HG03095 (cell line): ENCODE data around the gene EMILIN1.
"Not testable (repeated sequence)": the region's sequence is repeated elsewhere in the genome, so short reads cannot be mapped to it uniquely, and the experiment has no call there.

ENCODE experiments used
- ATAC-seq: cut with Tn5 transposase; IDR thresholded peaks from one replicate; pipeline ENCODE4 v1.9.1; 2021; ENCODE audit warnings: moderate library complexity; ENCODE audit not compliant: unreplicated experiment

EMILIN1 gene

DNA sequence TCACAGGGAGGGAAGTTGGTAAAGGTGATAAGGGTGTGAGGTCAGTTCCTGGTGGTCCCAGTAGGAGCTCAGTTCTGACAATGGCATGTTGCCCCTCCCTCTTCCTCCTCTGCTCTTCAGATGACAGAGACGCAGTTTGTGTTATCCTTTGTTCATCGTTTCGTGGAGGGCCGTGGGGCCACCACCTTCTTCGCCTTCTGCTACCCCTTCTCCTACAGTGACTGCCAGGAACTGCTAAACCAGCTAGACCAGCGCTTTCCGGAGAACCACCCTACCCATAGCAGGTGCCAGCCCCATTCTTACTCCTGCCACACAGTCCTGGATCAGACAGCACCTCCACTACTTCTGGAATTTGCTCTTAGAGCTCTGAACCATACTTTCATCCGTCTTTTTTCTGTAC lies 24.6 kb upstream of the EMILIN1 start:
- ATAC-seq, result no peak

DNA sequence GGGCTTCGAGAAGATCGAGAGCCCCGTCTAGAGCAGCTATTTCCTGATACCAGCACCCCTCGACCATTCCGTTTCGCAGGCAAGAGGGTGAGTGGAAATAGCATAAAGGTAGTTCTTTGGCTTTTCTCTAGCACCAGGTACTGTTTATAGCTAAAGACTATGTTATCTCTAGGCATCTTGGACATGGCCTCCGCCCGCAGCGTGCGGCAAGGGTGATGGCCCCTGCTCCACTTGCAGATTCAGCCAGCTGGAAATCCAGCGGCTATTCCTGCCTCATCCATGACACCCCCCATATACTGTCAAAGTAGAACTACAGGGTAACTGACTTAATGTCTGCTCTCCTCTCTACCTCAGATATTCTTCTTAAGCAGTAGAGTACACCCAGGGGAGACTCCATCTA lies 23.7 kb upstream of the EMILIN1 start:
- ATAC-seq, result no peak

DNA sequence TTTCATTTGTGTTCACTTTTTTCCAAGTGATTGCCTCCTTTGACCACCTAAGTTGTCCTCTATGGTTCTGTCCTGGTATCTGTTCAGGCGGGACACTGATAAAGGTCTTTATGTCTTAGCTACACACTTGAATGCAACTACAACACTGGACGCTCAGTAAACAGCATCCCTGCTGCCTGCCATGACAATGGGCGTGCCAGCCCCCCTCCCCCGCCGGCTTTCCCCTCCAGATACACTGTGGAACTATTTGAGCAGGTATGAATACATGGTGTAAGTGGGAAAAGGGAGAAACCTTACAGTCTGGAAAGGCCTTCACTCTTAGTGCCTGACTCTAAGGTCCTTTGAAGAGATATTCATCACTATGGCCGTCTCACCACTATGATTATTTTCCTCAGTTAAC lies 21.2 kb upstream of the EMILIN1 start:
- no peak for ATAC-seq

DNA sequence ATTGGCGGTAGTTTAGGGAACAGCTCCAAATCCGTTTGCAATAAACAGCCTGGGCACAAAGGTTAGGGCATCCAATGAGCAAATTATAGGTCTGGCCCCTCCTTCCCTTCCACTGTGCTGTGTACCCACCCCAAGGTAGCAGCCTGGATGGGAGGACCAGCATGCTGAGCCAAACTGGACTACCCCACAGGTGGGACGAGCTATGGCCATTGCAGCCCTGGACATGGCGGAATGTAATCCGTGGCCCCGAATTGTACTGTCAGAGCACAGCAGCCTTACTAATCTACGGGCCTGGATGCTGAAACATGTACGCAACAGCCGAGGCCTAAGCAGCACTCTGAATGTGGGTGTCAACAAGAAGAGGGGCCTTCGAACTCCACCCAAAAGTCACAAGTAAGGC lies 20.2 kb upstream of the EMILIN1 start:
- no peak for ATAC-seq

DNA sequence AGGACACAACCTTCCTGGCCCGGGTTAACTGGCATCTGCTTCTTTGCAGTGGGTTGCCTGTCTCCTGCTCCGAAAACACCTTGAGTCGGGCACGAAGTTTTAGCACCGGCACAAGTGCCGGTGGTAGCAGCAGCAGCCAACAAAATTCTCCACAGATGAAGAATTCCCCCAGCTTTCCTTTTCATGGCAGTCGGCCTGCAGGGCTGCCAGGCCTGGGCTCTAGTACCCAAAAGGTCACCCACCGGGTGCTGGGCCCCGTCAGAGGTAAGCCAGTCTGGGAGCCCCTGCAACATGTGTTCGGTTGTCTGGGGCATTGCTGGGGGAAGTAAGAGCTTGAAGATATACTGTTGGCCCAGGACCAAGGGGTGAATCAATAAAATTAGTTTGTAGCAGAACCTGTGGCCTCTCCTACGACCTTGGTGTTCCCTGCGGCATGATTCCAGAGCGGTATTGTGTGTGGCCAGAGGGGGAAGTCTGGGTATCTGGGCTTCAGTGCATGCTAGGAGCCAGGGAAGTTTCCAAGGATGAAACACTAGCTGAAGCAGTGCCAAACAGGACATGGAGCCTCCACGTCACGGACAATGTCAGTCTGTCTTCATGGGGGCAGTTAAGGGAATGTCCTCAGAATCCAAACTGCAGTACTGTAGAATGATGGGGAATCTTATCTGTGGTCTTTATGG lies 19.1 kb upstream of the EMILIN1 start:
- ATAC-seq, result no peak

DNA sequence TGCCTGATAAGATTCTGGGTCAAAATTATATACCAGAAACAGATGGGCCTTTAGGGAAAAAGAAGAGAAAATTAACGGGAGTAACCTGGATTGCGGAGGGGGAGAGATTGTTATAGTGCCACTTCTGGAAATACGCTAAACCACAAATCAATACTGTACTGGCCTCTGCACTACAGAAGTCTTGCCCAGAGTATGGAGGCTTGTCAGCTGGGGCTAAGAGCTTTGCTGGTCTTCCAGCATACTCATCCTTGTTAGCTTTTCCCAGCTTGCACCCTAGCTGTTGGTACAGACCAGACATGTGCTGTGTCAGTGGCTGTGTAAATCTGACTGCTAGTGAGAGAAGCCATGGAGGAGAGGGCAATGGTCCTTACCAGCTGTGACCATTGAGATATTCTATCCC lies 18.1 kb upstream of the EMILIN1 start:
- ATAC-seq, result no peak

DNA sequence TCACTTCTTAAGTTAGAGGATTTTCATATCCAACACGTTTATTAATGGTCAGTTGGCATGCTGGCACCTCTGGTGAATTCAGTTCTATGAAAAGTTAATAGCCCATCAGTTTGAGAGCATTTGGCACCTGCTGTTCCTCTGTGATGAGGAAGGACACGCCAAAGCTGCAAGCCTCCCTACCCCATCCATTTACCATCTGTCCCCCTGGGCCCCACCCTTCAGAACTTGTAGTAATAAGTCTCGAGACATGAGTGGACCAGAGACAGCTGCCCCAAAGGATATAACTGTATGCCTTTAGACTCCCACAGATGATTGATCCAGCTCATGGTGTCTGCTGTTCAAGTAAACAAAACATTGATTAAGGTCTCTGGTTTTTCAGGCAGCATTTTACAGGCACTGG lies 13.3 kb upstream of the EMILIN1 start:
- ATAC-seq, result no peak

DNA sequence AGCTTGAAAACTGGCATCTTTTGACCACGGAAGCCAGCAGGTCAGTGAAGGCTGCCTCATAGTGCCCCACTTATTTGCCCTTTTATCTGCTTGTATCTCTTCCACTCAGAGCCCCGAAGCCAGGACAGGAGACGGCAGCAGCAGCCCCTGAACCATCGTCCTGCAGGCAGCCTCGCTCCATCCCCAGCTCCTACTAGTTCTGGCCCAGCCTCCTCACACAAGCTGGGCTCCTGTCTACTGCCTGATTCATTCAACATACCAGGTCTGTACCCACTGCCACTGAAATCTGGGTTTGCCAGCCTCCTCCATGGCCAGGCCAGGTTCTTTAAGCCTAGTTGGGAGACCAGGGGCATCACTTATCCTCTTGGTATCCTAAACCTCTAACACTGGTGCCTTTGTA lies 11.0 kb upstream of the EMILIN1 start:
- ATAC-seq, result no peak

DNA sequence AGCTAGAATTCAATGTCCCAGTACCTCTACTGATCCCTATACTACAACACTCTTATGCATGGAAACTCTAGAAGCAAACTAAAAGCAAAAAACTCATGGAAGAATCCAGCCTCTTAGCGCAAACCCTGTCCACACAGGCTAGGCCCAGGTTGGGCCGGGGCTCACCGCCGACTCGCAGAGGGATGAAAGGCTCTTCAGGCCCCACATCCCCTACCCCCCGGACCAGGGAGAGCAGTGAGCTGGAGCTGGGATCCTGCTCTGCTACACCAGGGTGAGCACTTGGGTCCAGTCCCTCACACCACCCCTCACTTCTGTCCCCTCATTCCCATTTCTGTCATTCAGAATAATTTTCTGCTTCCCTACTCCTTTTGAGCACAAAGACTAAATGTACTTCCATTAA lies 9.0 kb upstream of the EMILIN1 start:
- ATAC-seq, result no peak

DNA sequence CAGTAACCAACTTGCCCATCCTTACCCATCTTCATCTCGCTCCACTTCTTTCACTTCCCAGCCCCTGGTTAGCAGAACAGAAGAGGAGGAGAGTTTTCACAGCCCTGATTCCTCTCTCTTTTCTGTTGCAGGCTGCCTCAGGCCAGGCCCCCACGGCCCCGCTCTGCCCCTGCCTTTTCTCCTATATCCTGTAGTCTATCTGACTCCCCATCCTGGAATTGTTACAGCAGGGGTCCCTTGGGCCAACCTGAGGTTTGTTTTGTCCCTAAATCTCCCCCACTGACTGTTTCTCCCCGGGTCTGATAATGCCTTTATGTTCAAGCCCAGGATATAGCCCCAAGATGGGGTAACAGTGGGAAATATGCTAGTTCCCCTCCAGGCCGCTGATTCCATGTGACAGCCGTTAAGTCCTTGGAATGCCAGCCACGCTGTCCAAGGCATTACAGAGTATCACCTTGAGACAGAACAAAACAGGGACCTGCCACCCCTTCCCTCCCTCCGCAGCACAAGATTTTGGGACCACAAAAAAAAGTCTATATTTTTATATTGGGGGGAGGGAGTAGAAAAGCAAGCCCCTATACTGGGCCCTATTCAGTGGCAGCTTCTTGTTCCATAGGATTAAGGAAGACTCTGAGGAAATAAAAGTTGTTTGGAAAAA lies 8.3 kb upstream of the EMILIN1 start:
- ATAC-seq, result no peak

DNA sequence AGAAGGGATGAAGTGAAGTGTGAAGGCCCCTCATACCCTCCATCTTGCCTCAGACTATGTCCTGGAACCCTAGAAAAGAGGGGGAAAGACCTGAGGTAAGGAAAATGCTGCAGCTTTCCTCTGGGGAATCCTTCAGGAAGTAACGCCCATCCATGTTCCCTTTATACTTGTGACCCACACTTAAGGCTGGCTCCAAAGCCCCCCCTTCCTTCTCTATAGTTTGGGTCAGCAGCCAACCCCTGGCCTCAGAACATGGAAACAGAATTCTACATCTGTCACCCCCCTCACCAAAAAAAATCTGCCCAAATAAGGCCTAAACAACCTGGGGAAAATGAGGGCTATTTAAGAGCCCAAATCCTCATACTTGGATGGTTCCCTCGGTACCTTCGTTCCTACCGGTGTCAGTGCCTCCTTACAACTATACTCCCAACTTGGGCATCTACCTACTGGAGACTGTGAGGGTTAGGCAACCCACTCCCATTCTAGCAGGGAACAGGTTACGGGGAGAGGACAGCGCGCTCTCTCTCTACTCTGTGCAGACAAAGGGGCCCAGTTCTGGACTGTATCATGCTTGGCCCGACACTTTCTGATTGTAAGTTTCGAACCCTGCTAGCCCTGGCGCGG lies 7.7 kb upstream of the EMILIN1 start:
- peak; percentile 3 for ATAC-seq

DNA sequence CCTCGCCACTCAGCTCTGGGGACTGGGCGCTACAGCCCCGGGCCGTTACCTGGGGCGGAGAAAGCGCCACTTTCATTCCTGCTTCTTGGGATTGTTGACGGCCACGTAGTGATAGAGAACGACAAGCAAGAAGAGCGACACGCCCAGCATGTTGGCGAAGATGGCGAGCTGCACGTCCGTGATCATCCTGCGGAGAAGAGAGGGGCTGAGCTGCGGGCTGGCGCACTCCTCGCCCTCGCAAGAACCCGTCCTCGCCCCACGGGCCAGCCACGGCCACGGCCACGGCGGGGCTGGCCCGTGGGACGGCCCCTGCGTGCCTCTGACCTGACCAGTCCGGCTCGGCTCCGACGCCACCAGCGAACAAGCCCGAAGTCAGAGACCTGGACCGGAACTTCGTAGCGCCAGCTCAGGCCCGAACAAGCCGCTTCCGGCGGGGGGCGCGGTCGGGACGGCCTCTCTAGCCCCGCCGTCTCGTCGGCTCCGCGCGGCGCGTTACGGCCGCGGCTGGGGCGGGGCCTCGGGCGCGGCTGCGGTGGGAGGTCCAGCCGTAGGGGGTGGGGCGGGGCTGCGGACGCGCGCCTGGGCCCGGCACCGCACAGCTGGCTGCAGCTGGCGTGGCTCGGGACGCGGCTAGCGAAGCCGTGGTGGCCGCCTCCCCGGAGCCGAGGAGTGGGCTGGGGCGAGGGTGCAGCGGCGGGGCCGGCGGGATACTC lies 7.0 kb upstream of the EMILIN1 start, which contains the start of gene OST4:
Gene OST4, minus strand, starts transcription at position 378 of the 713 bp plus-strand sequence.
- ATAC-seq, result peak; percentile 76

DNA sequence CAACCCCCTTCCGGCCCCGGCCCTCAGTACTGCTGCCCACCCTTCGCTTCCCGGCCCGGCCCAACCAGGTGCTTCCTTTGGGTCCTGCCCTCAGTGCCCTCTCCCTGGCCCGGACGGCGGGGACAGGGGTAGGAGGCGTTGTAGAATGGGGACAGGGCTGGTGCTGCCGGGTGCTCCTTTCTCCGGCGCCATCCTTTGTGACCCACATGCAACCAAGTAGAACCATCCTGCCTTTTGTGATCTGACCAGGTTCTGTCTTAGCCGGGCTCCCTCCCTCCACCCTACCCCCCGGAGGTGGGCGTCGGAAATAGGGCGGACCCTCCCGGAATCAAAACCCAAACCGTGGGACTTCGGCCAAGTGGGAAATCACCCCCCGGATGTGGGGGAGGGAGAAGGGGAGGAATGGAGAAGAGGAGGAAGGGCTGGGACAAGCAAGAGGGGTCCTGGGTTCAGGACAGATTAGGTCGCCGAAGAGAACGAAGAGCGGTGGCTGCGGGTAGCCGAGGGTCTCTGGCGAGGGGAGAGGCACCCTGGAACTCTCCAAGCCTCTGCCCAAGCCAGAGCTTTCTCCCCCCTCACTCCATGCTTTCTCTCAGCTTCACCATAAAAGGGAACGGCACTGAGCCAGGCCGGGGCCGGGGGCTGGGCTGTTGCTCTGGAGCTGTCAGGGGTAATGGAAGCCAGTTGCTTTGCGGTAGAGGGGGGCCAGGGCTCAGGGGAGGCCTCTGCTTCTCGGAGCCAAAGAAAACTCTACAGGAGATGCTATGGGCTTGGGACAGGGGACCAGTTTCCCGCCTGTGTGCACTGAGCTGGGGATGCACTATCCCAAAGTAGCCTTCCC lies 6.2 kb upstream of the EMILIN1 start:
- ATAC-seq, result no peak

DNA sequence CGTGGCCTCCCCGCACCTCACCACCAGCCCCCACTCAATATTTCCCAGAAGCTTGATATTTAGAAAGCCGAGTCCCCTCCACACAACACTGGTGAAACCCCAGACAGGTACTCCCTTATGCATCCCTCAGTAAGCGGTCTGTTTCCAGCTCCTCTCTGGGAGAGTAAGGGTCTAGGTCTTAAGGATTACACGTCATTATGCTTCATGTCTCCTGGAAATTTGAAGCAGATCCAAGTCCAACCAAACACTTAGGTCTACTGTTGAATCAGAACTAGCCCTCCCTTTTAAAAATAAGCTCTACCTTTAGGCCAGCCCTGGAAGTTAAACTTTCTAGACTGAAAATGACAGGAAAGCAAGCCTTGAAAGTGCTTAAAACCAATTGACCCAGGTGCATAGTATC lies 5.5 kb upstream of the EMILIN1 start:
- no peak for ATAC-seq

DNA sequence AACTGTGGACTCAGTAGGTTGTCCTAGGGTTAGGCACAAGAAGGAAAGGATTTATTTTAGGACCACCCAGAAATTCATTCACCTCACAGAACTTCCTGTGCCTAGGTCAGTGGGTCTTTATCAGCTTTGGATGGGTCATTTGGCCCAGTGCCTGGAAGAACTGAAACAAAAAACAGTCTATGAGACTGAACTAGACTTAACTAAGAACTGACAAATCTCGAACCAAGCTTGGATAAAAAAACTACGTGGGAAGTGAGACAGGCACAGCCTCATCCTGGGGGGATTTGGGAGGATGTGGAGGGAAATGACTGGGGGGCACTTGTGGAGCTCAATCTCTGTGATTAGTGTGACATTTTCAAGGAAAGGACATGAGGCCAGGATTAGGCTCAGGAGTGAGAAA lies 4.6 kb upstream of the EMILIN1 start:
- no peak for ATAC-seq

DNA sequence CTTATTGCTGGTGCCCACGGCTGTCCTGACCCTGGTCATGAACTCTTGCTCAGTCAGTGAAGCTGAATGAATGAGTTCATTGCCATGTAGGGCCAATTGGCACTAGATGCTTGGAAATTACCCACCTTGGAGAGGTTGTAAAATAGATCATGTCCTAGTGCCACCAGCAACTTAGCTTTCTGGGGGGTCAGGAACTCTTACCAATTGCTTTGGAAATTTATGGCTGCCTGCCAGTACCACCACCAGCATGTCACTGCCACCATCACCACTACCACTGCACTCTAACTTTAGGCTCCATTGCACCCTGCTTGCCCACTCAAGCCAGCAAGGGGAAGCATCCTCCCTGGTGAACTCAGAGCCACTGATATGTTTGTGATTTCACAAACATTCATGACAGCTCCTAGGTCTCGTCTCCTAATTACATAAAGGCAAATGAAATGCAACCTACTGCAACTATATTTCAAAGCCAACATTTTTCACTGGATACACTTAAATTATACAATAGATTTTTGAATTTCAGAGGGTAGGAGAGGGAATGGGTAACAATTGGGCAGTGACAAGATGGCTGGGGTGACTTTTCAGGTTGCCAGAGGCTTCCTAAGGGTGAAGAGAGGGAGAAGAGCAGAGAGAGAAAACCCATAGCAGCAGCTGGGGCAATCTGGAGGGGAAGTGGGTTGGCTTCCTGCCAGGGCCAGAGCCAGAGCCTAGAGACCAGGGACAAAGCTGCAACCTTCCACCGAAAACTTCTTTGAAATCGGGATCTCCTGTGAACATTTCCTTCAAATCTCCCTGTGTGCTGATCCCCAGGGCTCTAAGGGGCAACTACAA lies 3.5 kb upstream of the EMILIN1 start:
- ATAC-seq, result no peak

DNA sequence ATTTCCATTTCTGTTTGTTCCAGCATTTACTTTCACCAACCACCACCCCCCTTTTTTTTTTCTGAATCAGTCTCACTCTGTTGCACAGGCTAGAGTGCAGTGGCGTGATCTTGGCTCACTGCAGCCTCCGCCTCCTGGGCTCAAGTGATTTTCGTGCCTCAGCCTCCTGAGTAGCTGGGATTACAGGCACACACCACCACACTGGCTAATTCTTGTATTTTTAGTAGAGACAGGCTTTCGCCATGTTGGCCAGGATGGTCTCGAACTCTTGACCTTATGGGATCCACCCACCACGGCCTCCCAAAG lies 2.9 kb upstream of the EMILIN1 start:
- ATAC-seq, result not testable (repeated sequence)

DNA sequence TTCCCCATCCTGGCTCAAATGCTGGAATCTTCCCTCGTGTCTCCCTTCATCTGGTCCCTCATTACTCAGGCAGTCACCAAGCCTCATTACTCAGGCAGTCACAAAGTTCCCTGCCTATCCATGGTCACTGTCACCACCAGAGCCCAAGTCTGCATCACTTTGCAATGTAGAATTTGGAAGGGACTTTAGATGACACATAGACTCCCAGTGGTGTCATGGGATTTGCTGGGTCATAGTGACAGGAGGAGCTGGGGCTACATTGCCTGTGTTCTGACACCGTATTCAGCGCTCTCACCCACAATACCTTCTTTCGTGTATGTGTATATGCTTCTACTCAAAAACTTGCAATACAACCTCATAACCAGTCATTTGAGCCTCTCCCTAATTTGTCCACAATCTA lies 2.1 kb upstream of the EMILIN1 start:
- no peak for ATAC-seq

DNA sequence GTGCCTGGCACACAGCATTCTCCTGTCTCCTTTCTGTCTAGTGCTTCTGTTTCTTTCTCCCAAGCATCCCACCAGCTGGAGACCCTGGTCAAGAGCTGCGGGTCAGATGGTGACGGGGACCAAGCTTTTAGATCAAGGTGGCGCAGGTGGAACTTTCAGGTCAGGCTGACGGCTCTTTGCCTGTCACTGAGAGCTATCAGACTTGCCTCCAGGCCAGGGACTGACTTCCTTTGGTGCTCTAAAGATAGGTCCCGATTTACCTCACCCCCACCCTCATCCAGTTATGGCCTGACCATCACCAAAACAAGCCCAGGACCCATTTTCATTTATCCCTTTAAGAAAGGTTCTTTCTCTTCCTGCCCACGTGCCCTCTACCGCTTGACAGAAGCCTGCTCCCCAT lies 1.2 kb upstream of the EMILIN1 start:
- no peak for ATAC-seq
